H1 (cell line): ENCODE data around the gene MRPL47. TPM values are rescaled to one million over a fixed set of nuclear protein-coding genes. Genes with fewer than 3 reads are reported as not detected.

ENCODE experiments used
- ASH2L ChIP-seq: fragments of 200-600, 300-600 bp; sonication (generic); IDR thresholded peaks from one replicate; pipeline ENCODE4 v1.7.1; 2017; ENCODE audit warnings: low read length
- CBX5 ChIP-seq: fragments of 300-800, 300-1000 bp; sonication (generic); IDR thresholded peaks from 2 replicates; pipeline ENCODE4 v1.7.1; 2016; ENCODE audit warnings: antibody characterized with exemption, low read length, low read depth
- CEBPB ChIP-seq: IDR thresholded peaks from 2 replicates; pipeline ENCODE4 v1.6.1; 2012; ENCODE audit warnings: low read depth, low read length
- FOSL1 ChIP-seq: IDR thresholded peaks from 2 replicates; pipeline ENCODE4 v1.6.1; 2011; ENCODE audit warnings: mild to moderate bottlenecking, low read depth, low read length, moderate library complexity; ENCODE audit not compliant: insufficient read depth
- GTF2F1 ChIP-seq: IDR thresholded peaks from 2 replicates; pipeline ENCODE4 v1.6.1; 2012; ENCODE audit warnings: low read depth, low read length, improper control_type of control experiment, borderline replicate concordance
- HDAC2 ChIP-seq, 2 experiments: fragments of 300-600 bp in 1 of 2; sonication (generic) in 1 of 2; IDR thresholded peaks; 2 replicates each; pipeline ENCODE4 v1.6.1; 2011 to 2012; ENCODE audit warnings: low read depth in 2 of 2, low read length in 2 of 2, mild to moderate bottlenecking in 2 of 2, moderate library complexity in 2 of 2, borderline replicate concordance in 1 of 2, inconsistent platforms in 1 of 2
- HDAC6 ChIP-seq: IDR thresholded peaks from one replicate; pipeline ENCODE4 v1.7.1; 2012; ENCODE audit warnings: low read depth, mild to moderate bottlenecking, inconsistent platforms, low read length, moderate library complexity
- MAFK ChIP-seq: IDR thresholded peaks from 2 replicates; pipeline ENCODE4 v1.6.1; 2012; ENCODE audit warnings: low read depth, mild to moderate bottlenecking, improper control_type of control experiment, low read length
- NRF1 ChIP-seq: IDR thresholded peaks from 2 replicates; pipeline ENCODE4 v1.6.1; 2011; ENCODE audit warnings: mild to moderate bottlenecking, low read depth, low read length, improper control_type of control experiment
- PHF8 ChIP-seq: fragments of 200-600 bp; sonication (generic); conservative IDR thresholded peaks from 2 replicates; pipeline ENCODE4 v1.7.1; 2012; ENCODE audit warnings: low read depth, mild to moderate bottlenecking, inconsistent platforms, low read length, moderate library complexity
- RFX5 ChIP-seq: IDR thresholded peaks from 2 replicates; pipeline ENCODE4 v1.6.1; 2011; ENCODE audit warnings: low read depth, low read length, improper control_type of control experiment, borderline replicate concordance
- SAP30 ChIP-seq: fragments of 300-600 bp; sonication (generic); IDR thresholded peaks from 2 replicates; pipeline ENCODE4 v1.7.1; 2012; ENCODE audit warnings: low read length, moderate library complexity, mild to moderate bottlenecking, inconsistent platforms; ENCODE audit not compliant: insufficient read depth, insufficient replicate concordance
- SIN3A ChIP-seq, 2 experiments: IDR thresholded peaks in 1 of 2; conservative IDR thresholded peaks in 1 of 2; 2 replicates each; pipeline ENCODE4 v1.6.1; 2011 to 2012; ENCODE audit warnings: low read length in 2 of 2, improper control_type of control experiment in 1 of 2, low read depth in 1 of 2, mild to moderate bottlenecking in 1 of 2
- SIX5 ChIP-seq: IDR thresholded peaks from 2 replicates; pipeline ENCODE4 v1.6.1; 2011; ENCODE audit warnings: mild to moderate bottlenecking, low read depth, low read length
- SP1 ChIP-seq: IDR thresholded peaks from 2 replicates; pipeline ENCODE4 v1.6.1; 2011; ENCODE audit warnings: low read depth, low read length
- SP4 ChIP-seq: IDR thresholded peaks from 2 replicates; pipeline ENCODE4 v1.6.1; 2012; ENCODE audit warnings: low read length, inconsistent platforms
- SRF ChIP-seq: IDR thresholded peaks from 2 replicates; pipeline ENCODE4 v1.6.1; 2011; ENCODE audit warnings: mild to moderate bottlenecking, low read depth, low read length, moderate library complexity
- SUZ12 ChIP-seq: fragments of 200-600 bp; sonication (generic); IDR thresholded peaks from 2 replicates; pipeline ENCODE4 v1.6.1; 2012; ENCODE audit warnings: mild to moderate bottlenecking, inconsistent platforms, low read length, moderate library complexity, mixed read lengths
- TAF1 ChIP-seq: IDR thresholded peaks from 2 replicates; pipeline ENCODE4 v1.6.1; 2011; ENCODE audit warnings: mild to moderate bottlenecking, low read depth, low read length
- YY1 ChIP-seq: IDR thresholded peaks from 2 replicates; pipeline ENCODE4 v1.6.1; 2011; ENCODE audit warnings: low read depth, mild to moderate bottlenecking, low read length
- ZNF274 ChIP-seq: IDR thresholded peaks from 2 replicates; pipeline ENCODE4 v1.7.0; 2012; ENCODE audit warnings: low read length, borderline replicate concordance; ENCODE audit errors: extremely low read depth
- polyA plus RNA-seq, 7 experiments: library from polyadenylated mRNA; depleted of rRNA in 3 of 7; stranded (reverse) in 5 of 7; unstranded in 2 of 7; fragments of >200 nt in 5 of 7; fragments of 200-250 nt in 2 of 7; gene quantifications; 1 replicate in 5 of 7; 2 replicates in 1 of 7; 4 replicates in 1 of 7; pipeline versions ENCODE4 v1.2.1 to v1.2.3, GENCODE V29; 2011 to 2013; ENCODE audit warnings: missing spikeins in 2 of 7, mixed read lengths in 2 of 7
- total RNA-seq: library from RNA; stranded (reverse); fragmentation: NEBNext Ultra II Directional; extraction: Animal tissue kit (Norgen Biotek cat#: 25700); gene quantifications from 2 replicates; pipeline ENCODE4 v1.2.1, GENCODE V29; 2021
- TF ChIP-seq, protein P1 (sequence below): IDR thresholded peaks from 2 replicates; pipeline ENCODE4 v1.6.1; 2012; ENCODE audit warnings: inconsistent platforms
- TF ChIP-seq, protein P2 (sequence below): IDR thresholded peaks from 2 replicates; pipeline ENCODE4 v1.6.1; 2012; ENCODE audit warnings: inconsistent platforms

The MRPL47 gene
- total and polyA plus RNA-seq, 2 of the 8 experiments (the other 6 are each of a cell fraction or from before 2014, with no cell fraction given), result 26.1 to 76.6 TPM

DNA sequence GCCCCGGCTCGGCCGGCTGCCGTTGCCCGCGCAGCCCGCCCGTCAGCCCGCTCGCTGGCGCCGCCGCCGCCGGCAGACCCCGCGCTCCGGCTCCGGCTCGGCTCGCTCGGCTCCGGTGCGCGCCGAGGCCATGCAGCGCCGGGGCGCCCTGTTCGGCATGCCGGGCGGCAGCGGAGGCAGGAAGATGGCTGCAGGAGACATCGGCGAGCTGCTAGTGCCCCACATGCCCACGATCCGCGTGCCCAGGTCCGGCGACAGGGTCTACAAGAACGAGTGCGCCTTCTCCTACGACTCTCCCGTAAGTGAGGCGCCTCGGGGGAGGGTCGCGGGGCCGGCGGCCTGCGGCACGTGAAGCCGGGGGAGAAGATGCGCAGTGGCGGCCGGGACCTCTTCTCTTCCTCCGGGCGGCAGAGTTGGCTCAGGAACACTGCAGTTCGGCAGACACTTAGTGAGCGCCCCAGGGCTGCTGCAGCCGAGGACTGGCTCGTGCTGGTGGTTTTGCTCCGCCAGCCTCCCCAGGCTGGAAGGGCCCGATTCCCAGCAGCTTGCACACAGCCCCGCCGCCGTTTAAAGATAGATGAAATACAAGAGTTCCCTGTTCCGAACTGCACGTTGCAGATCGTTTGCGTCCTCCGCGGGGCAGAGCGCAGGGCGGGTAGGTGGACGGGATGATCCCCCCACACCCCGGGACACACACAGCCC, 48.8 kb upstream of the MRPL47 start (continued):
- TF ChIP-seq NRF1, result no peak
- no peak for TF ChIP-seq CBX5
- no peak for TF ChIP-seq FOSL1
- no peak for TF ChIP-seq HDAC2 (IDR thresholded peaks at IDR 0.05; ENCODE audit: borderline replicate concordance in 1 of 2, low read depth in 2 of 2, low read length in 2 of 2)
- no peak for TF ChIP-seq SP4
- TF ChIP-seq, protein P1, sequence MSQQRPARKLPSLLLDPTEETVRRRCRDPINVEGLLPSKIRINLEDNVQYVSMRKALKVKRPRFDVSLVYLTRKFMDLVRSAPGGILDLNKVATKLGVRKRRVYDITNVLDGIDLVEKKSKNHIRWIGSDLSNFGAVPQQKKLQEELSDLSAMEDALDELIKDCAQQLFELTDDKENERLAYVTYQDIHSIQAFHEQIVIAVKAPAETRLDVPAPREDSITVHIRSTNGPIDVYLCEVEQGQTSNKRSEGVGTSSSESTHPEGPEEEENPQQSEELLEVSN, result 0 out of 2 replicates have a peak, but pooled peaks have one; percentile 23
- TF ChIP-seq GTF2F1, result no peak
- no peak for TF ChIP-seq RFX5
- TF ChIP-seq HDAC6, result no peak
- 0 out of 2 replicates have a peak, but pooled peaks have one; percentile 67 for TF ChIP-seq YY1
- peak; percentile 27 for TF ChIP-seq PHF8
- TF ChIP-seq SP1, result no peak
- TF ChIP-seq, protein P2, sequence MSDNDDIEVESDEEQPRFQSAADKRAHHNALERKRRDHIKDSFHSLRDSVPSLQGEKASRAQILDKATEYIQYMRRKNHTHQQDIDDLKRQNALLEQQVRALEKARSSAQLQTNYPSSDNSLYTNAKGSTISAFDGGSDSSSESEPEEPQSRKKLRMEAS, result peak; percentile 72
- peak; percentile 40; the same call in 1 of the 2 replicates for TF ChIP-seq SUZ12
- no peak for TF ChIP-seq ZNF274
- TF ChIP-seq SIX5, result no peak
- TF ChIP-seq ASH2L, result peak; percentile 80
- TF ChIP-seq MAFK, result no peak
- TF ChIP-seq SRF, result no peak
- TF ChIP-seq CEBPB, result no peak
- peak in 1 of 2 experiments; percentile 36; a peak in 1 of 4 replicates for TF ChIP-seq SIN3A (conservative IDR thresholded peaks at IDR 0.05 in 1 of 2, IDR thresholded peaks at IDR 0.05 in 1 of 2; ENCODE audit: low read depth in 1 of 2, low read length in 2 of 2)
- TF ChIP-seq SAP30, result peak; percentile 57
- TF ChIP-seq TAF1, result peak; percentile 81
